A673 (cell line): Measurements from ENCODE around the gene CAB39.

Source experiments
- EZH2 ChIP-seq: fragments of 200-600 bp; sonication (generic); IDR thresholded peaks from 2 replicates; pipeline ENCODE4 v1.6.1; 2017; ENCODE audit warnings: borderline replicate concordance, low read depth, mild to moderate bottlenecking, mixed read lengths, antibody characterized with exemption, low read length; ENCODE audit not compliant: poor library complexity, severe bottlenecking
- TF ChIP-seq, protein P1 (sequence below): fragments of 300-800, 200-600 bp; sonication (generic); conservative IDR thresholded peaks from 2 replicates; pipeline ENCODE4 v1.5.1; 2017; ENCODE audit warnings: low read depth, mild to moderate bottlenecking, antibody characterized with exemption, low read length, moderate library complexity, mixed read lengths

DNA sequence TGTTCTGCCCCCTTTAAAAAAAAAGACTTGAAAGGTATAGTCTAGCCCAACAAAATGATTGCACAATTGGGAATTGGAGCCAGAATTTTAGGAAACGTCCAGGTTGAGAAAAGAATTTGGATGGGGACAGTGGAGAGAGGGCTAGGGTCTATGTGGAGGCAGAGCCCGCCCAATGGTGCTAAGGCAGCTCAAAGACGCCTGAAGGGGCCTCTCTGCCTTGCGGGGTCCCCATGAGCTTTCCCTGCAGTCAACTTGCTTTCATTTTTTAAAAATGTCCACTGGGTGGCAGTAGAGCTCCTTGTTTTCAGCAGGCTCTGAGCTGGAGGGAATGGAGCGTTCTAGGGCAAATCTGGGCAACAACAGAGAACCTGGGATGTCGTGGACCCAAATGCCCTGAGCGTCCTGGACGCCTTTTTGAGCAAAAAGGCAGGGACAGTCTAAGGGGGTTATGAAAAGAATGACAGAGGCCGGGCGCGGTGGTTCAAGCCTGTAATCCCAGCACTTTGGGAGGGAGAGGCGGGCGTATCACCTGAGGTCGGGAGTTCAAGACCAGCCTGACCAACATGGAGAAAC is 111.8 kb downstream of the CAB39 start:
- TF ChIP-seq, protein P1, sequence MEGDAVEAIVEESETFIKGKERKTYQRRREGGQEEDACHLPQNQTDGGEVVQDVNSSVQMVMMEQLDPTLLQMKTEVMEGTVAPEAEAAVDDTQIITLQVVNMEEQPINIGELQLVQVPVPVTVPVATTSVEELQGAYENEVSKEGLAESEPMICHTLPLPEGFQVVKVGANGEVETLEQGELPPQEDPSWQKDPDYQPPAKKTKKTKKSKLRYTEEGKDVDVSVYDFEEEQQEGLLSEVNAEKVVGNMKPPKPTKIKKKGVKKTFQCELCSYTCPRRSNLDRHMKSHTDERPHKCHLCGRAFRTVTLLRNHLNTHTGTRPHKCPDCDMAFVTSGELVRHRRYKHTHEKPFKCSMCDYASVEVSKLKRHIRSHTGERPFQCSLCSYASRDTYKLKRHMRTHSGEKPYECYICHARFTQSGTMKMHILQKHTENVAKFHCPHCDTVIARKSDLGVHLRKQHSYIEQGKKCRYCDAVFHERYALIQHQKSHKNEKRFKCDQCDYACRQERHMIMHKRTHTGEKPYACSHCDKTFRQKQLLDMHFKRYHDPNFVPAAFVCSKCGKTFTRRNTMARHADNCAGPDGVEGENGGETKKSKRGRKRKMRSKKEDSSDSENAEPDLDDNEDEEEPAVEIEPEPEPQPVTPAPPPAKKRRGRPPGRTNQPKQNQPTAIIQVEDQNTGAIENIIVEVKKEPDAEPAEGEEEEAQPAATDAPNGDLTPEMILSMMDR = peak; percentile 74
- TF ChIP-seq EZH2 = no peak
